ENCODE results near the gene WNK1. TPM values are rescaled to one million over a fixed set of nuclear protein-coding genes. Genes with fewer than 3 reads are reported as not detected.
"Not testable (repeated sequence)": the region's sequence is repeated elsewhere in the genome, so short reads cannot be mapped to it uniquely, and the experiment has no call there.

Gene WNK1
- total RNA-seq, 2 experiments from 2014 or later = 84.1 to 131 TPM

- no peak overlapping the region for H3K4me3 ChIP-seq (ENCODE audit: low read depth, low read length, poor library complexity, severe bottlenecking)
- peaks cover 26% of the 10 kb centered on the region for H4K20me1 ChIP-seq (ENCODE audit: insufficient read depth, low read length)
- H3K27ac ChIP-seq (ENCODE audit: low read depth, low read length, poor library complexity, severe bottlenecking) = no peak overlapping the region
- DNase-seq (ENCODE audit: low spot score) = no peak
- H3K4me2 ChIP-seq (ENCODE audit: low read length) = no peak overlapping the region
- BruUV-seq (replicated peaks) = no TSS peak
- ChIA-PET CTCF (ENCODE audit: unreplicated experiment) (no interaction called here), POLR2A (interaction anchor here (0.8 kb wide), 1 partner anchor 9 kb away, joined by 4 read pairs; no protein-coding TSS in a partner anchor)
- H3K36me3 ChIP-seq (ENCODE audit: insufficient read depth, low read length) = peaks cover 27% of the 10 kb centered on the region
- peaks cover 97% of the 10 kb centered on the region for H3K79me2 ChIP-seq (ENCODE audit: insufficient read depth, low read depth, low read length)
- H2AFZ ChIP-seq (ENCODE audit: low read length) = no peak overlapping the region
- TF ChIP-seq EZH2phosphoT487 (IDR thresholded peaks at IDR 0.05; ENCODE audit: borderline replicate concordance, low read depth, low read length) = no peak
- no peak for TF ChIP-seq CTCF (conservative IDR thresholded peaks at IDR 0.05; ENCODE audit: low read length)
- H3K4me1 ChIP-seq (ENCODE audit: insufficient read depth, low read length, poor library complexity, severe bottlenecking) = peaks cover 35% of the 10 kb centered on the region
- no peaks in the 10 kb centered on the region for H3K9me2 ChIP-seq (ENCODE audit: insufficient read depth, low read length)
- intact Hi-C loops (cut with micrococcal nuclease; ENCODE audit: unreplicated experiment) = no loop called here
- no peaks in the 10 kb centered on the region for H3K9me3 ChIP-seq (ENCODE audit: low read length)
Observed at GRCh38 chr12:772056-772697, 19.8 kb downstream of the WNK1 start.

DNA sequence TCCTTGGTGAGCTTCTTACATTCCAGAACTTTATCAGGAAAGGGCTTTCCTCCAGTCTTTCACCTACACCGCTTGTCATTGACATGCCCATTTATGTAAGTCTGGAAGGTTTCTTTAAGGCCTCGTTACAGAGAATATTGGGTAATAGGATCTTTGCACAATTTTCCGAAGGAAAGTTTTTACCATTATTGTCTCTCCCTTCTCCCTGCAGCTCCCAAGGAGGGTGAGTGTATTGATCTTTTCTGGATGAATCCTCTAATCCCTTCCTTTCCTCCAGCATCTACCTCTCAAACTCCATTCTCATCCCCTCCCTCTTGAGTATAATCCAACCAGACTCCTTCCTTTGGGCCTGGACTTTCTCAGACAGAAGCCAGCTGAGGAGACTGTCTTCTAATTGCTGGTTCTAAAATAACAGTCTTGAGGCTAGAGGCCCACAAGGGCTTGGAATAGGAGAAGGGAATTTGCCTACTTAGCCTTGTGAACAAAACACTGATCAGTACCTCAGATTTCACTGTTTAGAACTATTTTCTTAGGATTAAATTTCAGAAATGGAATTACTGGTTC is 21.8 kb downstream of the WNK1 start:
- no peaks in the 10 kb centered on the region for H3K9me3 ChIP-seq (ENCODE audit: low read length)
- H2AFZ ChIP-seq (ENCODE audit: low read length) = no peak overlapping the region
- ChIA-PET POLR2A (interaction anchor here (0.6 to 0.7 kb wide), 2 partner anchors 14 to 23 kb away, joined by 3 to 4 read pairs; no protein-coding TSS in a partner anchor), CTCF (ENCODE audit: unreplicated experiment) (interaction anchor here (0.5 kb wide), 1 partner anchor 385 kb away, joined by 3 read pairs; the partner anchor contains the start of gene KDM5A)
- H3K79me2 ChIP-seq (ENCODE audit: insufficient read depth, low read depth, low read length) = peaks cover 97% of the 10 kb centered on the region
- H4K20me1 ChIP-seq (ENCODE audit: insufficient read depth, low read length) = peaks cover 26% of the 10 kb centered on the region
- intact Hi-C loops (cut with micrococcal nuclease; ENCODE audit: unreplicated experiment) = no loop called here
- DNase-seq (ENCODE audit: low spot score) = no peak
- TF ChIP-seq EZH2phosphoT487 (IDR thresholded peaks at IDR 0.05; ENCODE audit: borderline replicate concordance, low read depth, low read length) = no peak
- TF ChIP-seq CTCF (conservative IDR thresholded peaks at IDR 0.05; ENCODE audit: low read length) = no peak
- peaks cover 22% of the 10 kb centered on the region for H3K4me1 ChIP-seq (ENCODE audit: insufficient read depth, low read length, poor library complexity, severe bottlenecking)
- H3K4me2 ChIP-seq (ENCODE audit: low read length) = no peak overlapping the region
- no peak overlapping the region for H3K4me3 ChIP-seq (ENCODE audit: low read depth, low read length, poor library complexity, severe bottlenecking)
- peaks cover 13% of the 10 kb centered on the region for H3K36me3 ChIP-seq (ENCODE audit: insufficient read depth, low read length)
- H3K27ac ChIP-seq (ENCODE audit: low read depth, low read length, poor library complexity, severe bottlenecking) = no peak overlapping the region
- no peaks in the 10 kb centered on the region for H3K9me2 ChIP-seq (ENCODE audit: insufficient read depth, low read length)
- no TSS peak for BruUV-seq (replicated peaks)

DNA sequence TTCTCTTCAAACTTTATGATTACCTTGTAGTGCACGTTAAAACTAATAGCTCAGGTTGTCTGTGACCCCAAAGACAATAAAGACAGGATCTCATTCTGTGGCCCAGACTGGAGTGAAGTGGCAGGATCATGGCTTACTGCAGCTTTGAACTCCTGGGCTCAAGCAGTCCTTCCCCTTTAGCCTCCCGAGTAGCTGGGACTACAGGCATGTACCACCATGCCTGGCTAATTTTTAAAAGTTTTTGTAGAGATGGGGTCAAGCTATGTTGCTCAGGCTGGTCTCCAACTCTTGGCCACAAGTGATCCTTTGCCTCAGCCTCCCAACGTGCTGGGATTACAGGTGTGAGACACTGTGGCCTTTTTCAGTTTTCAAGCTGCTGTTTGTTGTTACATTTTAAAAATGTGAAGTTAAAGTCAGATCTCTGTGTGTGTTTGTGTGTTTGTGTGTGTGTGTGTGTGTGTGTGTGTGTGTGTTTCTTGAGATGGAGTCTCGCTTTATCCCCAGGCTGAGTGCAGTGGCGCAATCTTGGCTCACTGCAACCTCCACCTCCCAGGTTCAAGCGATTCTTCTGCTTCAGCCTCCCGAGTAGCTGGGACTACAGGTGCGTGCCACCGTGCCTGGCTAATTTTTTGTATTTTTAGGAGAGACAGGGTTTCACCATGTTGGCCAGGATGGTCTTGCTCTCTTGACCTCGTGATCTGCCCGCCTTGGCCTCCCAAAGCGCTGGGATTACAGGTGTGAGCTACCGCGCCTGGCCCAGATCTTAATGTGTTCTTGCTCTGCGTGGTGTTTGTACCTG is 23.8 kb downstream of the WNK1 start:
- H3K9me2 ChIP-seq (ENCODE audit: insufficient read depth, low read length); H3K4me3 ChIP-seq (ENCODE audit: low read depth, low read length, poor library complexity, severe bottlenecking); BruUV-seq (replicated peaks); H2AFZ ChIP-seq (ENCODE audit: low read length); H3K9me3 ChIP-seq (ENCODE audit: low read length); H3K27ac ChIP-seq (ENCODE audit: low read depth, low read length, poor library complexity, severe bottlenecking); DNase-seq (ENCODE audit: low spot score); H3K4me2 ChIP-seq (ENCODE audit: low read length); intact Hi-C loops (cut with micrococcal nuclease; ENCODE audit: unreplicated experiment): not testable (repeated sequence)
- Histone ChIP-seq H4K20me1 (ENCODE audit: insufficient read depth, low read length) (peaks cover 32% of the 10 kb centered on the region), H3K4me1 (ENCODE audit: insufficient read depth, low read length, poor library complexity, severe bottlenecking) (peaks cover 13% of the 10 kb centered on the region), H3K79me2 (ENCODE audit: insufficient read depth, low read depth, low read length) (peaks cover 95% of the 10 kb centered on the region), H3K36me3 (ENCODE audit: insufficient read depth, low read length) (peaks cover 13% of the 10 kb centered on the region)
- ChIA-PET CTCF (ENCODE audit: unreplicated experiment) (interaction anchor here (0.6 kb wide), 1 partner anchor 10 kb away, joined by 3 read pairs; no protein-coding TSS in a partner anchor), POLR2A (interaction anchor here (0.6 to 1.5 kb wide), 9 partner anchors 9 to 292 kb away, joined by 3 to 5 read pairs (median 3); no protein-coding TSS in a partner anchor)

DNA sequence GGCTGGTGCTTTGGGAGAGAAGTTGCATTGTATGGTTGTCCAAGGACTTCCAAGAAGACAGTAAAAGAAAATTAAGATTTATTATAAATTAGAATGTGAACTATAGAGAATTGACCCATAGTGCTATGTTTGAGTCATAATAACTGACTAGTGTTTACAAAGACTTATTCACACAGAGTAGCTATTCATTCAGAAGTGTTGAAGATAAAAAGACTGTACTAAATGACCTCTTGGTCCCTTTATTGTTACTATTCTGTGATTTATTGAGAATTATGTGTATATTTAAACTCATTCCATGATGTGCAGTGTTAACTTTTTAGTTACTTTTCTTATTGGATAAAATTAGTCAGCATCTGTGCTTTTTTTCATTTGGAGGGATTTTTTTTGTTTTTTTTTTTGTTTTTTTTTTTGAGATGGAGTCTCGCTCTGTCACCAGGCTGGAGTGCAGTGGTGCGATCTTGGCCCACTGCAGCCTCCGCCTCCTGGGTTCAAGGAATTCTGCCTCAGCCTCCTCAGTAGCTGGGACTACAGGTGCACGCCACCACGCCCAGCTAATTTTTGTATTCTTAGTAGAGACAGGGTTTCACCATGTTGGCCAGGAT is 24.5 kb downstream of the WNK1 start:
- BruUV-seq (replicated peaks); CTCF ChIA-PET (ENCODE audit: unreplicated experiment); H3K4me3 ChIP-seq (ENCODE audit: low read depth, low read length, poor library complexity, severe bottlenecking); H3K27ac ChIP-seq (ENCODE audit: low read depth, low read length, poor library complexity, severe bottlenecking); DNase-seq (ENCODE audit: low spot score); H3K4me2 ChIP-seq (ENCODE audit: low read length); H3K9me3 ChIP-seq (ENCODE audit: low read length); H2AFZ ChIP-seq (ENCODE audit: low read length); intact Hi-C loops (cut with micrococcal nuclease; ENCODE audit: unreplicated experiment); H3K9me2 ChIP-seq (ENCODE audit: insufficient read depth, low read length): not testable (repeated sequence)
- H3K4me1 ChIP-seq (ENCODE audit: insufficient read depth, low read length, poor library complexity, severe bottlenecking) = peaks cover 13% of the 10 kb centered on the region
- H3K36me3 ChIP-seq (ENCODE audit: insufficient read depth, low read length) = peaks cover 13% of the 10 kb centered on the region
- peaks cover 33% of the 10 kb centered on the region for H4K20me1 ChIP-seq (ENCODE audit: insufficient read depth, low read length)
- peaks cover 95% of the 10 kb centered on the region for H3K79me2 ChIP-seq (ENCODE audit: insufficient read depth, low read depth, low read length)
- POLR2A ChIA-PET = interaction anchor here (0.5 to 1.5 kb wide), 11 partner anchors 10 to 599 kb away, joined by 3 to 5 read pairs (median 3); no protein-coding TSS in a partner anchor
